GM19438 (cell line): ENCODE data around the gene CAMSAP3.

Experiments used
- ATAC-seq: cut with Tn5 transposase; IDR thresholded peaks from one replicate; pipeline ENCODE4 v1.9.1; 2021; ENCODE audit warnings: low read depth; ENCODE audit not compliant: unreplicated experiment

CAMSAP3 gene

GRCh38 chr19:7610491-7611240 is 15.0 kb downstream of the CAMSAP3 start:
- no peak for ATAC-seq

- ATAC-seq = no peak
These were observed 16.0 kb downstream of the CAMSAP3 start for GRCh38 chr19:7611541-7612279.

- no peak for ATAC-seq
These were observed 16.9 kb downstream of the CAMSAP3 start for GRCh38 chr19:7612282-7613274.

GRCh38 chr19:7614859-7615741 is 19.4 kb downstream of the CAMSAP3 start:
- no peak for ATAC-seq

- no peak for ATAC-seq
These were observed 21.5 kb downstream of the CAMSAP3 start for GRCh38 chr19:7617172-7617571.

GRCh38 chr19:7617735-7618134 is 22.1 kb downstream of the CAMSAP3 start:
- ATAC-seq = no peak

- ATAC-seq = no peak
These were observed 22.7 kb downstream of the CAMSAP3 start for GRCh38 chr19:7618348-7618747.

GRCh38 chr19:7618771-7619510 is 23.3 kb downstream of the CAMSAP3 start:
- no peak for ATAC-seq

- ATAC-seq = no peak
These were observed 24.2 kb downstream of the CAMSAP3 start for GRCh38 chr19:7619671-7620441.

- no peak for ATAC-seq
These were observed 25.1 kb downstream of the CAMSAP3 start for GRCh38 chr19:7620442-7621412.

GRCh38 chr19:7622933-7623685 is 27.4 kb downstream of the CAMSAP3 start:
- ATAC-seq = no peak

GRCh38 chr19:7623725-7624603 is 28.3 kb downstream of the CAMSAP3 start:
- ATAC-seq = no peak

GRCh38 chr19:7624810-7625209 is 29.1 kb downstream of the CAMSAP3 start:
- ATAC-seq = no peak

- ATAC-seq = no peak
These were observed 30.2 kb downstream of the CAMSAP3 start for GRCh38 chr19:7625763-7626372.

- no peak for ATAC-seq
These were observed 31.5 kb downstream of the CAMSAP3 start for GRCh38 chr19:7627166-7627565.
